Memory B cell (primary cell): ENCODE results near the gene METAP2.
"Not testable (repeated sequence)": the region's sequence is repeated elsewhere in the genome, so short reads cannot be mapped to it uniquely, and the experiment has no call there.

Experiments
- ATAC-seq: fragments of 150-1000 bp; cut with Tn5 transposase; 2 replicates; pipeline ENCODE4 v1.10.0; 2021; ENCODE audit warnings: low read depth, mild to moderate bottlenecking, moderate library complexity
- DNase-seq, 2 donors: peaks; one replicate each; pipeline ENCODE4 v3.0.0; 2022; ENCODE audit warnings: low spot score in 2 of 2
- H3K27ac Mint-ChIP-seq: one replicate; pipeline ENCODE4 v1.8.0; 2022; ENCODE audit warnings: mild to moderate bottlenecking, moderate library complexity, mixed read lengths
- H3K27me3 Mint-ChIP-seq: one replicate; pipeline ENCODE4 v1.8.0; 2022; ENCODE audit warnings: mixed read lengths
- H3K36me3 Mint-ChIP-seq: one replicate; pipeline ENCODE4 v1.8.0; 2022; ENCODE audit warnings: mild to moderate bottlenecking, mixed read lengths
- H3K4me1 Mint-ChIP-seq: one replicate; pipeline ENCODE4 v1.8.0; 2022; ENCODE audit warnings: mixed read lengths
- H3K4me3 Mint-ChIP-seq: one replicate; pipeline ENCODE4 v1.8.0; 2022; ENCODE audit warnings: mild to moderate bottlenecking, moderate library complexity, mixed read lengths
- H3K9me3 Mint-ChIP-seq: one replicate; pipeline ENCODE4 v1.8.0; 2022; ENCODE audit warnings: mixed read lengths

METAP2 gene

GRCh38 chr12:95480230-95480629 lies 6.3 kb downstream of the METAP2 start:
- Mint-ChIP-seq H3K27ac (peak overlapping the region; percentile 22), H3K36me3 (peaks cover 18% of the 10 kb centered on the region), H3K4me1 (peaks cover 24% of the 10 kb centered on the region), H3K9me3 (no peaks in the 10 kb centered on the region), H3K27me3 (no peaks in the 10 kb centered on the region), H3K4me3 (no peak overlapping the region)
- ATAC-seq = peak; percentile 34
- DNase-seq = no peak

- Mint-ChIP-seq H3K36me3 (peaks cover 13% of the 10 kb centered on the region), H3K27me3 (no peaks in the 10 kb centered on the region), H3K4me3 (no peak overlapping the region), H3K9me3 (no peaks in the 10 kb centered on the region), H3K4me1 (peaks cover 19% of the 10 kb centered on the region), H3K27ac (peak overlapping the region; percentile 22)
- DNase-seq (no peak), ATAC-seq (no peak)
Measured at GRCh38 chr12:95481072-95481471, 7.1 kb downstream of the METAP2 start.

GRCh38 chr12:95481888-95482287 lies 7.9 kb downstream of the METAP2 start:
- peaks cover 19% of the 10 kb centered on the region for H3K4me1 Mint-ChIP-seq

GRCh38 chr12:95482564-95482963 lies 8.6 kb downstream of the METAP2 start:
- H3K4me1 Mint-ChIP-seq = peaks cover 19% of the 10 kb centered on the region

More at GRCh38 chr12:95481888-95482287, 7.9 kb downstream of the METAP2 start:
- ATAC-seq (no peak), DNase-seq (no peak)
- H3K4me3 Mint-ChIP-seq = no peak overlapping the region
- no peaks in the 10 kb centered on the region for H3K9me3 Mint-ChIP-seq
- H3K27ac Mint-ChIP-seq = no peak overlapping the region
- no peaks in the 10 kb centered on the region for H3K27me3 Mint-ChIP-seq
- H3K36me3 Mint-ChIP-seq = peaks cover 15% of the 10 kb centered on the region

DNA sequence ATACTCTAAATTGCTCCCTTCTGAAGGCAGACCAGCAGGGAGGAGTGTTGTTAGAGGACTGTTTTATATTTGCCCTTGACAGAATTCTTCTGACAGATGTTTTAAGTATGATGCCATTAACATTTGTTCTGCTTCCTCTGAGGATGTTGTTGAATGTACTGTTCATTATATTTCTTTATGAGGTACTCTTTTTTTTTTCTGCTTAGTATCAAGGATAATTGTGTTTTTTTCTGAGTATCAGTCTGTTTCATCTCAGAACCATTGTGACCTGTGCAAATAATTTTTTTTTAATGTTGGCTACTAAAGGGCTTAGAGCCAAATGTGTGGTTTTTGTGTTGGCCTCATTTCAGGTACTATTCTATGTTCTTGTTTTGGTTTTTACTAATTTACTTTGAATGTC lies 10.6 kb downstream of the METAP2 start:
- Mint-ChIP-seq H3K4me1 (peaks cover 14% of the 10 kb centered on the region), H3K9me3 (no peaks in the 10 kb centered on the region), H3K27ac (no peak overlapping the region), H3K4me3 (no peak overlapping the region), H3K27me3 (no peaks in the 10 kb centered on the region), H3K36me3 (peaks cover 16% of the 10 kb centered on the region)
- DNase-seq (no peak), ATAC-seq (no peak)

More at GRCh38 chr12:95482564-95482963, 8.6 kb downstream of the METAP2 start:
- not testable (repeated sequence) for H3K27me3 Mint-ChIP-seq, DNase-seq, ATAC-seq, H3K9me3 Mint-ChIP-seq, H3K4me3 Mint-ChIP-seq, H3K27ac Mint-ChIP-seq
- H3K36me3 Mint-ChIP-seq = peaks cover 18% of the 10 kb centered on the region

- peaks cover 22% of the 10 kb centered on the region for H3K36me3 Mint-ChIP-seq
- no peak overlapping the region for H3K4me3 Mint-ChIP-seq
- no peaks in the 10 kb centered on the region for H3K27me3 Mint-ChIP-seq
- no peaks in the 10 kb centered on the region for H3K9me3 Mint-ChIP-seq
- DNase-seq (no peak), ATAC-seq (no peak)
- H3K27ac Mint-ChIP-seq = no peak overlapping the region
- H3K4me1 Mint-ChIP-seq = peaks cover 2% of the 10 kb centered on the region
Measured at GRCh38 chr12:95487024-95487423, 13.1 kb downstream of the METAP2 start.

GRCh38 chr12:95492462-95492861 lies 18.5 kb downstream of the METAP2 start:
- DNase-seq (no peak), ATAC-seq (no peak)
- H3K27ac Mint-ChIP-seq = no peak overlapping the region
- no peak overlapping the region for H3K4me3 Mint-ChIP-seq
- H3K4me1 Mint-ChIP-seq = no peaks in the 10 kb centered on the region
- no peaks in the 10 kb centered on the region for H3K9me3 Mint-ChIP-seq
- H3K27me3 Mint-ChIP-seq = no peaks in the 10 kb centered on the region
- peaks cover 27% of the 10 kb centered on the region for H3K36me3 Mint-ChIP-seq

DNA sequence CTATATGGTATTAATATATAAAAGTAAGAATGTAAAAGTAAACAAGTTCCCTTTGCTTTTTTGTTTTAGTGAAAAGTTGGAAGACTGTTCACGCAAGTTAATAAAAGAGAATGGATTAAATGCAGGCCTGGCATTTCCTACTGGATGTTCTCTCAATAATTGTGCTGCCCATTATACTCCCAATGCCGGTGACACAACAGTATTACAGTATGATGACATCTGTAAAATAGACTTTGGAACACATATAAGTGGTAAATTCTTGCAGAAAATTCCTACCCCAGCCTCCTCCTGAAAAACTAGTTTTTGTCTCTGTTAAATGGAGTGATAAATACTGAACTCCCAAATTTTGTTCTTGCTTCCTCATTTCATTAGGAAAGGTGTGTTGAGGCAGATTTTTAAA lies 20.9 kb downstream of the METAP2 start:
- Mint-ChIP-seq H3K36me3 (peaks cover 37% of the 10 kb centered on the region), H3K27ac (peak overlapping the region; percentile 41), H3K27me3 (no peaks in the 10 kb centered on the region), H3K9me3 (no peaks in the 10 kb centered on the region), H3K4me3 (no peak overlapping the region), H3K4me1 (peaks cover 2% of the 10 kb centered on the region)
- no peak for DNase-seq
- ATAC-seq = no peak

DNA sequence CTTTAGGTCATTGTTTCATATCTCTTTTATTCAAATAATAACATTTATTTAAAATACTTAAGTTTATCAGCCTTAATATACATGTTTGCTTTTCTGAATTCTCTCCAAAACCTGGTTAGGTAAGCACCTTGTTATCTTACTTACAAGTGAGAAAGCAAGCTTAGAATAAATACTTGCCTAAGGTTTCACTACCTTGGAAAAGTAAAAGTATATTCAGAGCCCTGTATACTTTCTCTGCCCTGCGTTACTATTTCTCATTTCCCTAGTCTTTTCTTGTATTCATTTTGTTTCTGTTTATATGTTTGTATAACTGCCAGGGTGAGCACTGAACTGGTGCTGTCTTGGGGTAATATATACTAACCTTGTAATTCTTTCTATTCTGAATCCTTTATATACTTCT lies 21.5 kb downstream of the METAP2 start:
- Mint-ChIP-seq H3K9me3 (no peaks in the 10 kb centered on the region), H3K4me1 (peaks cover 2% of the 10 kb centered on the region), H3K27me3 (no peaks in the 10 kb centered on the region), H3K27ac (peak overlapping the region; percentile 41), H3K36me3 (peaks cover 41% of the 10 kb centered on the region), H3K4me3 (no peak overlapping the region)
- ATAC-seq (no peak), DNase-seq (no peak)

DNA sequence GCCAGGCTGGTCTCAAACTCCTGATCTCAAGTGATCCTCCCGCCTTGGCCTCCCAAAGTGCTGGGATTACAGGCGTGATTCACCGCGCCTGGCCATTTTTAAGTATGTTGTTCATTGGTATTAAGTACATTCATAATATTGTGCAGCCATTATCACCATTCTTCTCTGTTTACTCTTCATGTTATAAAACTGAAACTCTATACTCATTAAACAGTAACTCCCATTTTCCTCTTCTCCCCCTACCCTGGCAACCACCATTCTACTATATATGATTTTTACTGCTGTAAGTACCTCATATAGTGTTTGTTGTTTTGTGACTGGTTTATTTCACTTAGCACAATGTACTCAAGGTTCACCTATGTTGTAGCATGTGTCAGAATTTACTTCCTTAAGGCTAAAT lies 23.1 kb downstream of the METAP2 start:
- no peak for ATAC-seq
- no peaks in the 10 kb centered on the region for H3K9me3 Mint-ChIP-seq
- peaks cover 40% of the 10 kb centered on the region for H3K36me3 Mint-ChIP-seq
- H3K4me1 Mint-ChIP-seq = peaks cover 2% of the 10 kb centered on the region
- no peak for DNase-seq
- H3K4me3 Mint-ChIP-seq = no peak overlapping the region
- no peaks in the 10 kb centered on the region for H3K27me3 Mint-ChIP-seq
- H3K27ac Mint-ChIP-seq = no peak overlapping the region

- DNase-seq (no peak), ATAC-seq (no peak)
- Mint-ChIP-seq H3K36me3 (peaks cover 54% of the 10 kb centered on the region), H3K27me3 (no peaks in the 10 kb centered on the region), H3K4me1 (peaks cover 2% of the 10 kb centered on the region), H3K4me3 (no peak overlapping the region), H3K9me3 (no peaks in the 10 kb centered on the region), H3K27ac (no peak overlapping the region)
Measured at GRCh38 chr12:95498968-95499367, 25.0 kb downstream of the METAP2 start.

- Mint-ChIP-seq H3K27me3 (no peaks in the 10 kb centered on the region), H3K36me3 (peaks cover 54% of the 10 kb centered on the region), H3K4me1 (peaks cover 3% of the 10 kb centered on the region), H3K4me3 (no peak overlapping the region), H3K27ac (no peak overlapping the region), H3K9me3 (no peaks in the 10 kb centered on the region)
- DNase-seq (no peak), ATAC-seq (no peak)
Measured at GRCh38 chr12:95499772-95500171, 25.8 kb downstream of the METAP2 start.

- Mint-ChIP-seq H3K4me3 (no peak overlapping the region), H3K27ac (no peak overlapping the region), H3K27me3 (no peaks in the 10 kb centered on the region), H3K36me3 (peaks cover 49% of the 10 kb centered on the region), H3K4me1 (peaks cover 6% of the 10 kb centered on the region), H3K9me3 (no peaks in the 10 kb centered on the region)
- DNase-seq = no peak
- ATAC-seq = no peak
Measured at GRCh38 chr12:95504140-95504539, 30.2 kb downstream of the METAP2 start.

- no peaks in the 10 kb centered on the region for H3K9me3 Mint-ChIP-seq
- peaks cover 47% of the 10 kb centered on the region for H3K36me3 Mint-ChIP-seq
- H3K27ac Mint-ChIP-seq = no peak overlapping the region
- H3K4me1 Mint-ChIP-seq = peaks cover 4% of the 10 kb centered on the region
- no peaks in the 10 kb centered on the region for H3K27me3 Mint-ChIP-seq
- ATAC-seq = no peak
- H3K4me3 Mint-ChIP-seq = no peak overlapping the region
- no peak for DNase-seq
Measured at GRCh38 chr12:95505039-95505438, 31.1 kb downstream of the METAP2 start.

- Mint-ChIP-seq H3K36me3 (peaks cover 49% of the 10 kb centered on the region), H3K4me3 (no peak overlapping the region), H3K4me1 (peaks cover 4% of the 10 kb centered on the region), H3K9me3 (no peaks in the 10 kb centered on the region), H3K27me3 (no peaks in the 10 kb centered on the region), H3K27ac (peak overlapping the region; percentile 24)
- ATAC-seq = no peak
- DNase-seq = no peak
Measured at GRCh38 chr12:95506707-95507523, 33.0 kb downstream of the METAP2 start.
